SK-N-SH (cell line): ENCODE data around the gene RB1. TPM values are rescaled to one million over a fixed set of nuclear protein-coding genes. Genes with fewer than 3 reads are reported as not detected.
"Not testable (repeated sequence)": the region's sequence is repeated elsewhere in the genome, so short reads cannot be mapped to it uniquely, and the experiment has no call there.

Source experiments
- CTCF ChIA-PET: fragments of 300-600, 350-600 bp; formaldehyde crosslinking; extraction: SDS; loops from one replicate; lab custom pipeline; 2021; lab: Yijun Ruan, JAX
- POLR2A ChIA-PET: fragments of 350-600 bp; sonication (Branson Sonifier 250); formaldehyde crosslinking; extraction: SDS; loops from one replicate; lab custom pipeline; 2020; ENCODE audit warnings: antibody characterized with exemption, inconsistent platforms; lab: Yijun Ruan, JAX
- DNase-seq: peaks from one replicate; pipeline ENCODE4 v3.0.0; 2012
- H2AFZ ChIP-seq: fragments of 200-600 bp; sonication (generic); 2 replicates; pipeline ENCODE4 v1.8.1; 2016; ENCODE audit warnings: antibody characterized with exemption, mild to moderate bottlenecking, low read depth
- H3F3A ChIP-seq: fragments of 200-600 bp; sonication (generic); replicated peaks from 2 replicates; pipeline ENCODE3; 2016; ENCODE audit warnings: antibody characterized with exemption, mild to moderate bottlenecking; ENCODE audit not compliant: insufficient read depth
- H3K27ac ChIP-seq, 2 experiments: fragments of 200-500 bp in 1 of 2; fragments of 200-600 bp in 1 of 2; sonication (Bioruptor generic) in 1 of 2; sonication (generic), shearing (Covaris generic) in 1 of 2; 2 replicates each; pipeline versions ENCODE4 v1.5.1 to v1.6.1; 2014 to 2016; ENCODE audit warnings: low read depth in 2 of 2, inconsistent platforms in 1 of 2, low read length in 1 of 2, mild to moderate bottlenecking in 1 of 2, mixed read lengths in 1 of 2
- H3K27me3 ChIP-seq: fragments of 200-600 bp; sonication (generic), shearing (Covaris generic); 2 replicates; pipeline ENCODE4 v1.6.1; 2016; ENCODE audit warnings: mixed run types; ENCODE audit not compliant: insufficient read depth
- H3K36me3 ChIP-seq, 2 experiments: fragments of 200-500 bp in 1 of 2; fragments of 200-600 bp in 1 of 2; sonication (Bioruptor generic) in 1 of 2; sonication (generic) in 1 of 2; replicated peaks in 1 of 2; 2 replicates each; pipeline versions ENCODE3 to v1.5.1; 2014 to 2016; ENCODE audit warnings: low read length in 1 of 2, mild to moderate bottlenecking in 1 of 2; ENCODE audit not compliant: insufficient read depth in 2 of 2, control insufficient read depth in 1 of 2
- H3K4me1 ChIP-seq, 2 experiments: fragments of 200-500 bp in 1 of 2; fragments of 200-600 bp in 1 of 2; sonication (Bioruptor generic) in 1 of 2; sonication (generic), shearing (Covaris generic) in 1 of 2; 2 replicates each; pipeline versions ENCODE4 v1.5.1 to v1.6.1; 2014 to 2016; ENCODE audit warnings: low read depth in 1 of 2, low read length in 1 of 2, mixed run types in 1 of 2; ENCODE audit not compliant: insufficient read depth in 2 of 2, control insufficient read depth in 1 of 2
- H3K4me2 ChIP-seq: fragments of 200-600 bp; sonication (generic), shearing (Covaris generic); 2 replicates; pipeline ENCODE4 v1.6.1; 2017; ENCODE audit warnings: mixed run types
- H3K4me3 ChIP-seq, 2 experiments: fragments of 200-500 bp in 1 of 2; fragments of 200-600 bp in 1 of 2; sonication (Bioruptor generic) in 1 of 2; sonication (generic), shearing (Covaris generic) in 1 of 2; 2 replicates each; pipeline versions ENCODE4 v1.5.1 to v1.8.1; 2014 to 2016; ENCODE audit warnings: low read depth in 2 of 2, inconsistent platforms in 1 of 2, low read length in 1 of 2, mild to moderate bottlenecking in 1 of 2, mixed read lengths in 1 of 2, moderate library complexity in 1 of 2
- H3K79me2 ChIP-seq: fragments of 200-600 bp; sonication (generic); 2 replicates; pipeline ENCODE4 v1.8.1; 2017; ENCODE audit warnings: mild to moderate bottlenecking; ENCODE audit not compliant: insufficient read depth
- H3K9ac ChIP-seq: fragments of 200-600 bp; sonication (generic); 2 replicates; pipeline ENCODE4 v1.6.1; 2017; ENCODE audit warnings: mixed run types
- H3K9me2 ChIP-seq: fragments of 200-600 bp; sonication (generic); 2 replicates; pipeline ENCODE4 v1.6.1; 2017; ENCODE audit warnings: mixed run types
- H3K9me3 ChIP-seq: fragments of 200-600 bp; sonication (generic); 2 replicates; pipeline ENCODE4 v1.6.1; 2017; ENCODE audit warnings: mixed run types, mild to moderate bottlenecking, moderate library complexity
- H4K20me1 ChIP-seq: fragments of 200-600 bp; sonication (generic); 2 replicates; pipeline ENCODE4 v1.6.1; 2017; ENCODE audit warnings: mild to moderate bottlenecking, mixed run types; ENCODE audit not compliant: insufficient read depth
- CHD2 ChIP-seq: fragments of 150-350 bp; IDR thresholded peaks from 2 replicates; pipeline ENCODE4 v1.6.1; 2018; ENCODE audit warnings: low read length; ENCODE audit not compliant: partially characterized antibody
- EP300 ChIP-seq, 2 experiments: IDR thresholded peaks; 2 replicates each; pipeline versions ENCODE4 v1.4.0 to v1.6.1; 2012; ENCODE audit warnings: borderline replicate concordance in 1 of 2, low read depth in 1 of 2, low read length in 1 of 2
- EZH2phosphoT487 ChIP-seq: fragments of 200-600 bp; sonication (generic); IDR thresholded peaks from 2 replicates; pipeline ENCODE4 v1.6.1; 2017; ENCODE audit warnings: low read depth, mixed run types, mild to moderate bottlenecking, antibody characterized with exemption, moderate library complexity, borderline replicate concordance
- FOXJ3 ChIP-seq: sonication (generic); formaldehyde crosslinking; IDR thresholded peaks from 2 replicates; pipeline ENCODE4 v1.5.1; 2020; ENCODE audit warnings: mild to moderate bottlenecking, missing genetic modification reagents
- FOXM1 ChIP-seq: IDR thresholded peaks from 2 replicates; pipeline ENCODE4 v1.4.0; 2012; ENCODE audit warnings: low read depth, mild to moderate bottlenecking
- JUND ChIP-seq: IDR thresholded peaks from 2 replicates; pipeline ENCODE4 v1.4.0; 2012
- MXI1 ChIP-seq: IDR thresholded peaks from 2 replicates; pipeline ENCODE4 v1.6.1; 2012; ENCODE audit warnings: mild to moderate bottlenecking, low read depth, low read length, improper control_type of control experiment
- NFIC ChIP-seq: IDR thresholded peaks from 2 replicates; pipeline ENCODE4 v1.4.0; 2012; ENCODE audit warnings: borderline replicate concordance
- PBX3 ChIP-seq: IDR thresholded peaks from 2 replicates; pipeline ENCODE4; 2012
- POLR2AphosphoS5 ChIP-seq: IDR thresholded peaks from 2 replicates; pipeline ENCODE4 v1.6.1; 2012; ENCODE audit warnings: low read depth, low read length
- RAD21 ChIP-seq: IDR thresholded peaks from 2 replicates; pipeline ENCODE4 v1.6.1; 2012; ENCODE audit warnings: mild to moderate bottlenecking, low read length
- TAF1 ChIP-seq: IDR thresholded peaks from 2 replicates; pipeline ENCODE4 v1.6.1; 2012; ENCODE audit warnings: low read depth, mild to moderate bottlenecking, low read length, moderate library complexity, borderline replicate concordance
- TEAD4 ChIP-seq: IDR thresholded peaks from 2 replicates; pipeline ENCODE4 v1.4.0; 2012; ENCODE audit warnings: mild to moderate bottlenecking, borderline replicate concordance; ENCODE audit not compliant: insufficient read depth
- USF2 ChIP-seq: fragments of 150-350 bp; IDR thresholded peaks from 2 replicates; pipeline ENCODE4 v1.6.1; 2017; ENCODE audit warnings: antibody characterized with exemption, low read length, low read depth, borderline replicate concordance
- YY1 ChIP-seq: IDR thresholded peaks from 2 replicates; pipeline ENCODE4 v1.4.0; 2012; ENCODE audit warnings: low read depth, mild to moderate bottlenecking
- ZBTB33 ChIP-seq: IDR thresholded peaks from 2 replicates; pipeline ENCODE4 v1.4.0; 2012; ENCODE audit warnings: low read depth, borderline replicate concordance
- WGBS: methylation state at CpG from one replicate; pipeline ENCODE4 v1.1.6; 2017; ENCODE audit warnings: low lambda C conversion rate; 5-methylcytosine and 5-hydroxymethylcytosine counted together
- polyA plus RNA-seq, 3 experiments: library from polyadenylated mRNA; depleted of rRNA; stranded (reverse); fragments of >200 nt; gene quantifications; 2 replicates each; pipeline ENCODE4 v1.2.3, GENCODE V29; 2012

Gene RB1
- polyA plus RNA-seq, 1 of the 3 experiments (the other 2 are of a cell fraction): 11.5 TPM

GRCh38 chr13:48349525-48349924, 46.0 kb downstream of the RB1 start:
- CTCF ChIA-PET: interaction anchor here (1.4 kb wide), 1 partner anchor 46 kb away, joined by 3 read pairs; no protein-coding TSS in a partner anchor
- H3K9me2 ChIP-seq: peaks cover 3% of the 10 kb centered on the region; the same call in 1 of the 2 replicates
- no peak overlapping the region for H3K9ac ChIP-seq
- WGBS: 84% methylated on average over 2 of the region's 2 CpGs
- POLR2A ChIA-PET: no interaction called here
- no peak overlapping the region for H2AFZ ChIP-seq
- H3K36me3 ChIP-seq: peaks cover 46 to 87% of the 10 kb centered on the region in 2 experiments
- peaks cover 7% of the 10 kb centered on the region for H3F3A ChIP-seq
- no peaks in the 10 kb centered on the region for H3K4me1 ChIP-seq
- H3K4me2 ChIP-seq: no peak overlapping the region
- H3K27ac ChIP-seq: no peak overlapping the region
- no peak overlapping the region for H3K4me3 ChIP-seq
- no peaks in the 10 kb centered on the region for H3K27me3 ChIP-seq
- no peaks in the 10 kb centered on the region for H4K20me1 ChIP-seq
- H3K9me3 ChIP-seq: peaks cover 19% of the 10 kb centered on the region
- H3K79me2 ChIP-seq: peaks cover 5% of the 10 kb centered on the region
- TF ChIP-seq FOXM1 (no peak), RAD21 (no peak), USF2 (no peak), FOXJ3 (no peak)
- no peak for DNase-seq

GRCh38 chr13:48353590-48353989, 50.0 kb downstream of the RB1 start:
- no peak overlapping the region for H3K4me3 ChIP-seq
- H3K9me3 ChIP-seq: peaks cover 22% of the 10 kb centered on the region
- ChIA-PET POLR2A (no interaction called here), CTCF (interaction anchor here (1.4 kb wide), 1 partner anchor 11 kb away, joined by 4 read pairs; no protein-coding TSS in a partner anchor)
- H3K27me3 ChIP-seq: no peaks in the 10 kb centered on the region
- H3K9me2 ChIP-seq: no peaks in the 10 kb centered on the region
- H3K4me1 ChIP-seq: no peaks in the 10 kb centered on the region
- 98% methylated on average over 2 of the region's 2 CpGs for WGBS
- TF ChIP-seq MXI1 (no peak), CHD2 (no peak), YY1 (no peak), NFIC (no peak), TEAD4 (no peak), JUND (no peak), USF2 (no peak), ZBTB33 (no peak), PBX3 (no peak), EP300 (IDR thresholded peaks at IDR 0.05; ENCODE audit: borderline replicate concordance in 1 of 2, low read depth in 1 of 2, low read length in 1 of 2) (no peak), TAF1 (no peak), POLR2AphosphoS5 (no peak), EZH2phosphoT487 (no peak)
- no peaks in the 10 kb centered on the region for H4K20me1 ChIP-seq
- H3K27ac ChIP-seq: no peak overlapping the region
- no peak overlapping the region for H3K9ac ChIP-seq
- H2AFZ ChIP-seq: no peak overlapping the region
- peaks cover 22 to 63% of the 10 kb centered on the region in 2 experiments for H3K36me3 ChIP-seq
- DNase-seq: no peak
- peaks cover 8% of the 10 kb centered on the region for H3F3A ChIP-seq
- H3K4me2 ChIP-seq: no peak overlapping the region
- peaks cover 5% of the 10 kb centered on the region; the same call in 1 of the 2 replicates for H3K79me2 ChIP-seq

- H3K9ac ChIP-seq, H3K9me2 ChIP-seq, H3K4me3 ChIP-seq, H3K4me1 ChIP-seq, H3K79me2 ChIP-seq, H3K4me2 ChIP-seq, H3K27ac ChIP-seq, POLR2A ChIA-PET, H2AFZ ChIP-seq, H3F3A ChIP-seq, H3K27me3 ChIP-seq, H4K20me1 ChIP-seq, CTCF ChIA-PET, DNase-seq: not testable (repeated sequence)
- H3K9me3 ChIP-seq: peaks cover 12% of the 10 kb centered on the region
- WGBS: 93% methylated on average over 2 of the region's 2 CpGs
- peaks cover 12 to 58% of the 10 kb centered on the region in 2 experiments for H3K36me3 ChIP-seq
Observed at GRCh38 chr13:48355524-48355923, 52.0 kb downstream of the RB1 start.
